WTC11 (cell line): Measurements from ENCODE around the gene ASXL3. TPM values are rescaled to one million over a fixed set of nuclear protein-coding genes. Genes with fewer than 3 reads are reported as not detected.

Source experiments
- CREB1 ChIP-seq: sonication (generic); formaldehyde crosslinking; IDR thresholded peaks from 2 replicates; pipeline ENCODE4 v1.8.0; 2023; ENCODE audit warnings: mild to moderate bottlenecking, missing genetic modification reagents
- FOXJ3 ChIP-seq: sonication (generic); formaldehyde crosslinking; IDR thresholded peaks from 2 replicates; pipeline ENCODE4 v1.9.0; 2021; ENCODE audit warnings: missing genetic modification reagents, mild to moderate bottlenecking, borderline replicate concordance
- FOXP1 ChIP-seq: sonication (generic); formaldehyde crosslinking; IDR thresholded peaks from 2 replicates; pipeline ENCODE4 v1.8.0; 2022; ENCODE audit warnings: missing genetic modification reagents, mild to moderate bottlenecking, moderate library complexity, borderline replicate concordance
- GTF2I ChIP-seq: fragments of 250-450 bp; sonication (Bioruptor Pico); conservative IDR thresholded peaks from 2 replicates; pipeline ENCODE4 v1.4.0; 2021; ENCODE audit warnings: mild to moderate bottlenecking
- HMGA2 ChIP-seq: fragments of 250-450 bp; sonication (Bioruptor Pico); IDR thresholded peaks from 2 replicates; pipeline ENCODE4 v1.4.0; 2021; ENCODE audit warnings: mild to moderate bottlenecking, moderate library complexity
- MYBL2 ChIP-seq: sonication (generic); formaldehyde crosslinking; IDR thresholded peaks from 2 replicates; pipeline ENCODE4 v1.8.1; 2023; ENCODE audit warnings: mild to moderate bottlenecking, moderate library complexity, missing genetic modification reagents
- NR1H2 ChIP-seq: sonication (generic); formaldehyde crosslinking; IDR thresholded peaks from 2 replicates; pipeline ENCODE4 v1.9.0; 2021; ENCODE audit warnings: mild to moderate bottlenecking, moderate library complexity, missing genetic modification reagents
- NR3C1 ChIP-seq: sonication (generic); formaldehyde crosslinking; conservative IDR thresholded peaks from 2 replicates; pipeline ENCODE4 v1.8.1; 2023; ENCODE audit warnings: low read depth, mild to moderate bottlenecking, missing genetic modification reagents
- PRDM15 ChIP-seq: sonication (generic); formaldehyde crosslinking; IDR thresholded peaks from 2 replicates; pipeline ENCODE4 v1.8.0; 2022; ENCODE audit warnings: missing genetic modification reagents
- PREB ChIP-seq: sonication (generic); formaldehyde crosslinking; IDR thresholded peaks from 2 replicates; pipeline ENCODE4 v1.8.1; 2022; ENCODE audit warnings: mild to moderate bottlenecking, missing genetic modification reagents, moderate library complexity, borderline replicate concordance
- SMAD4 ChIP-seq: sonication (generic); formaldehyde crosslinking; IDR thresholded peaks from 2 replicates; pipeline ENCODE4 v1.8.0; 2022; ENCODE audit warnings: mild to moderate bottlenecking, missing genetic modification reagents
- STAT6 ChIP-seq: sonication (generic); formaldehyde crosslinking; conservative IDR thresholded peaks from 2 replicates; pipeline ENCODE4 v1.8.1; 2023; ENCODE audit warnings: mild to moderate bottlenecking, low read depth, missing genetic modification reagents, moderate library complexity
- TCF7 ChIP-seq: sonication (generic); formaldehyde crosslinking; IDR thresholded peaks from 2 replicates; pipeline ENCODE4 v1.8.0; 2022; ENCODE audit warnings: mild to moderate bottlenecking, low read depth, missing genetic modification reagents, moderate library complexity
- ZNF121 ChIP-seq: sonication (generic); formaldehyde crosslinking; IDR thresholded peaks from 2 replicates; pipeline ENCODE4 v1.8.0; 2023; ENCODE audit warnings: missing genetic modification reagents
- ZNF396 ChIP-seq: fragments of 250-450 bp; sonication (Bioruptor Pico); IDR thresholded peaks from 2 replicates; pipeline ENCODE4 v1.8.0; 2021; ENCODE audit warnings: mild to moderate bottlenecking, moderate library complexity, borderline replicate concordance
- total RNA-seq: library from RNA; stranded (reverse); gene quantifications from 3 replicates; pipeline ENCODE4 v1.2.3, GENCODE V29; 2021
- TF ChIP-seq, protein P1 (sequence below): fragments of 200-600 bp; IDR thresholded peaks from 2 replicates; pipeline ENCODE4 v1.8.0; 2022; ENCODE audit warnings: antibody characterized with exemption
- TF ChIP-seq, protein P2 (sequence below): fragments of 250-450 bp; sonication (Bioruptor Pico); conservative IDR thresholded peaks from 2 replicates; pipeline ENCODE4 v1.9.0; 2021; ENCODE audit warnings: mild to moderate bottlenecking
- TF ChIP-seq, protein P3 (sequence below): fragments of 250-450 bp; sonication (Bioruptor Pico); IDR thresholded peaks from 2 replicates; pipeline ENCODE4 v1.9.0; 2021; ENCODE audit warnings: mild to moderate bottlenecking
- TF ChIP-seq, protein P4 (sequence below): fragments of 250-450 bp; sonication (Bioruptor Pico); IDR thresholded peaks from 2 replicates; pipeline ENCODE4 v1.8.0; 2021; ENCODE audit warnings: mild to moderate bottlenecking

Gene ASXL3
- total RNA-seq, 1 experiment from 2014 or later = 0.35 TPM

DNA sequence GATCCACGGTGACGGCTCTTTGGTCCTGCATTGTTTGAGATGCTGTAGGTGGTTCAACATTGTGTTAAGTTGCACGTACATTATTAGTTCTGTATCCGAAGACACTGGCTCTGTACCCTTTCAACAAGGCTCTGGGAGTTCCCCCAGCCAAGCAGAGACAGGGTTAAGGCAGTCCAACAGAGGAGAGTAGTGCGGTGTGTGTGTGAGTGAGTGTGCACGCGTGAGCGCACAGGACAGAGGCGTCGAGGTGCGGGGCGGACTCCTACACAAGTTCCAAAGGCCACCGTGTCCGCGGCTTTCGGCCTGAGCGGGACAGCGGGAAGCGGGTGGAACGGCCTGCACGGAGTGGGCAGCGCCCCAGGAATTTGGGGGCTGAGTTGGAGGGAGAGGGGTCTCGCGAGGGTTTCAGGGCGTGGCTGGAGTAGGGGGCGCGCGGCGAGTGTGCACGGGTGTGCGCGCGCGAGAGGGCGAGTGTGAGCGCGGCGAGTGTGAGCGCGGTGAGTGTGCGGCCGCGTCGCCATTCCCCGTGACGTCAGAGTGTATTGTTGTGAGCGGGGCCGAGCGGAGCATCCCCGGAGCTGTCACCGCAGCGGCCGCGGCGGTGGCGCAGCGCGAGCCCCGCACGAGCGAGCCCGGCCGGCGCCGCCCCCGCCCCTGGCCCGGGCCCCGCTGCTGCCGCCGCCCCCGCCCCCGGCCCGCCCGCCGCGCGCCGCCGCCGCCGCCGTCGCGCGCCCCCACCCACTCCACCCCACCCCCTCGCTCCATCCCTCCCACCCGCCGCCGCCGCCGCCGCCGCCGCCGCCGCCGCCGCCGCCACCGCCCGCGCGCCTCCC, at the start of gene ASXL3 (continued):
- TF ChIP-seq, protein P1, sequence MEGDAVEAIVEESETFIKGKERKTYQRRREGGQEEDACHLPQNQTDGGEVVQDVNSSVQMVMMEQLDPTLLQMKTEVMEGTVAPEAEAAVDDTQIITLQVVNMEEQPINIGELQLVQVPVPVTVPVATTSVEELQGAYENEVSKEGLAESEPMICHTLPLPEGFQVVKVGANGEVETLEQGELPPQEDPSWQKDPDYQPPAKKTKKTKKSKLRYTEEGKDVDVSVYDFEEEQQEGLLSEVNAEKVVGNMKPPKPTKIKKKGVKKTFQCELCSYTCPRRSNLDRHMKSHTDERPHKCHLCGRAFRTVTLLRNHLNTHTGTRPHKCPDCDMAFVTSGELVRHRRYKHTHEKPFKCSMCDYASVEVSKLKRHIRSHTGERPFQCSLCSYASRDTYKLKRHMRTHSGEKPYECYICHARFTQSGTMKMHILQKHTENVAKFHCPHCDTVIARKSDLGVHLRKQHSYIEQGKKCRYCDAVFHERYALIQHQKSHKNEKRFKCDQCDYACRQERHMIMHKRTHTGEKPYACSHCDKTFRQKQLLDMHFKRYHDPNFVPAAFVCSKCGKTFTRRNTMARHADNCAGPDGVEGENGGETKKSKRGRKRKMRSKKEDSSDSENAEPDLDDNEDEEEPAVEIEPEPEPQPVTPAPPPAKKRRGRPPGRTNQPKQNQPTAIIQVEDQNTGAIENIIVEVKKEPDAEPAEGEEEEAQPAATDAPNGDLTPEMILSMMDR = no peak
- TF ChIP-seq FOXJ3 (CRISPR knock-in tag) (no peak), SMAD4 (CRISPR knock-in tag) (no peak), NR1H2 (CRISPR knock-in tag) (no peak), ZNF396 (CRISPR knock-in tag) (no peak), GTF2I (CRISPR knock-in tag) (no peak), PREB (CRISPR knock-in tag) (no peak), NR3C1 (no peak), PRDM15 (CRISPR knock-in tag) (no peak), CREB1 (no peak), MYBL2 (CRISPR knock-in tag) (no peak), ZNF121 (no peak), HMGA2 (CRISPR knock-in tag) (no peak), TCF7 (CRISPR knock-in tag) (0 out of 2 replicates have a peak, but pooled peaks have one; percentile 22), FOXP1 (CRISPR knock-in tag) (peak; percentile 69), STAT6 (no peak)
- TF ChIP-seq, protein P2, sequence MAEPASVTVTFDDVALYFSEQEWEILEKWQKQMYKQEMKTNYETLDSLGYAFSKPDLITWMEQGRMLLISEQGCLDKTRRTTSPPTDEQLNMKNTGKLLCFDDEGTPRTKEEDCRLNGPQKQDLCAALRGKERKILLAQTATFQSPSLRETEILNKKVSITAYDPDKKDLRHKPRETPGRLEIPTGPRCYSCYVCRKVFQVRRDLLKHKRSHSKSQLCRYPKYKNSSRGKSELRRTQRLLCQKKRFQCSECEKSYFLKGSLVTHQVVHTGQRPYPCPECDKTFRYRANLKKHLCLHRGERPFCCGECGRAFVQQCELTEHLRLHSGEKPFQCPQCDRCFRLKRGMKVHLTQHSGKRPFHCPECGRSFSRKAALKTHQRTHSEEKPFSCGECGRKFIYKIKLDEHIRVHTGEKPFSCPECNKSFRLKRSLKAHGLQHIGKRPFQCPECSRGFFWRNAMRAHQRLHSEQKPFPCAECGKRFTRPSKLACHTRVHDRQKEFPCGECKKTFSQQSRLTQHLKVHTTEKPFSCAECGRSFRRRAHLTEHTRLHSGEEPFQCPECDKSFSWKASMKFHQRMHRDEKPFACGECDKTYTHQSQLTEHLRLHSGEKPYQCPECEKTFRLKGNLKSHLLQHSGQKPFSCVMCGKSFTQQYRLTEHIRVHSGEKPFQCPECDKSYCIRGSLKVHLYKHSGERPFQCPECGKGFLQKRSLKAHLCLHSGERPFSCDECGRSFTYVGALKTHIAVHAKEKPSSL (CRISPR knock-in tag) = no peak
- TF ChIP-seq, protein P3, sequence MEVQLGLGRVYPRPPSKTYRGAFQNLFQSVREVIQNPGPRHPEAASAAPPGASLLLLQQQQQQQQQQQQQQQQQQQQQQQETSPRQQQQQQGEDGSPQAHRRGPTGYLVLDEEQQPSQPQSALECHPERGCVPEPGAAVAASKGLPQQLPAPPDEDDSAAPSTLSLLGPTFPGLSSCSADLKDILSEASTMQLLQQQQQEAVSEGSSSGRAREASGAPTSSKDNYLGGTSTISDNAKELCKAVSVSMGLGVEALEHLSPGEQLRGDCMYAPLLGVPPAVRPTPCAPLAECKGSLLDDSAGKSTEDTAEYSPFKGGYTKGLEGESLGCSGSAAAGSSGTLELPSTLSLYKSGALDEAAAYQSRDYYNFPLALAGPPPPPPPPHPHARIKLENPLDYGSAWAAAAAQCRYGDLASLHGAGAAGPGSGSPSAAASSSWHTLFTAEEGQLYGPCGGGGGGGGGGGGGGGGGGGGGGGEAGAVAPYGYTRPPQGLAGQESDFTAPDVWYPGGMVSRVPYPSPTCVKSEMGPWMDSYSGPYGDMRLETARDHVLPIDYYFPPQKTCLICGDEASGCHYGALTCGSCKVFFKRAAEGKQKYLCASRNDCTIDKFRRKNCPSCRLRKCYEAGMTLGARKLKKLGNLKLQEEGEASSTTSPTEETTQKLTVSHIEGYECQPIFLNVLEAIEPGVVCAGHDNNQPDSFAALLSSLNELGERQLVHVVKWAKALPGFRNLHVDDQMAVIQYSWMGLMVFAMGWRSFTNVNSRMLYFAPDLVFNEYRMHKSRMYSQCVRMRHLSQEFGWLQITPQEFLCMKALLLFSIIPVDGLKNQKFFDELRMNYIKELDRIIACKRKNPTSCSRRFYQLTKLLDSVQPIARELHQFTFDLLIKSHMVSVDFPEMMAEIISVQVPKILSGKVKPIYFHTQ = no peak
- TF ChIP-seq, protein P4, sequence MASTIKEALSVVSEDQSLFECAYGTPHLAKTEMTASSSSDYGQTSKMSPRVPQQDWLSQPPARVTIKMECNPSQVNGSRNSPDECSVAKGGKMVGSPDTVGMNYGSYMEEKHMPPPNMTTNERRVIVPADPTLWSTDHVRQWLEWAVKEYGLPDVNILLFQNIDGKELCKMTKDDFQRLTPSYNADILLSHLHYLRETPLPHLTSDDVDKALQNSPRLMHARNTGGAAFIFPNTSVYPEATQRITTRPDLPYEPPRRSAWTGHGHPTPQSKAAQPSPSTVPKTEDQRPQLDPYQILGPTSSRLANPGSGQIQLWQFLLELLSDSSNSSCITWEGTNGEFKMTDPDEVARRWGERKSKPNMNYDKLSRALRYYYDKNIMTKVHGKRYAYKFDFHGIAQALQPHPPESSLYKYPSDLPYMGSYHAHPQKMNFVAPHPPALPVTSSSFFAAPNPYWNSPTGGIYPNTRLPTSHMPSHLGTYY = no peak
